Measurements from ENCODE around the gene TLCD1. TPM values are rescaled to one million over a fixed set of nuclear protein-coding genes. Genes with fewer than 3 reads are reported as not detected.
A peak's percentile ranks its signal among the peaks of the same experiment; 100 is the strongest.
"Not testable (repeated sequence)": the region's sequence is repeated elsewhere in the genome, so short reads cannot be mapped to it uniquely, and the experiment has no call there.

The TLCD1 gene
- total RNA-seq, 2 donors from 2014 or later: 4.4 to 10.2 TPM

- ATAC-seq (peak; percentile 46), DNase-seq (ENCODE audit: low spot score in 2 of 2) (no peak)
Measured at GRCh38 chr17:28738680-28739384, 12.8 kb upstream of the TLCD1 start.

GRCh38 chr17:28737770-28738679 is 12.0 kb upstream of the TLCD1 start:
- Mint-ChIP-seq H3K36me3 (peaks cover 0 to 34% of the 10 kb centered on the region in 2 donors), H3K9me3 (no peaks in the 10 kb centered on the region), H3K27ac (peak overlapping the region; percentile 33 to 68)
- DNase-seq (ENCODE audit: low spot score in 2 of 2): no peak
- no peak for ATAC-seq

More at GRCh38 chr17:28738680-28739384, 12.8 kb upstream of the TLCD1 start:
- H3K36me3 Mint-ChIP-seq: peaks cover 0 to 34% of the 10 kb centered on the region in 2 donors
- no peaks in the 10 kb centered on the region for H3K9me3 Mint-ChIP-seq
- peak overlapping the region; percentile 33 to 68 for H3K27ac Mint-ChIP-seq

GRCh38 chr17:28737316-28737715 is 11.3 kb upstream of the TLCD1 start:
- no peaks in the 10 kb centered on the region for H3K9me3 Mint-ChIP-seq
- peaks cover 0 to 34% of the 10 kb centered on the region in 2 donors for H3K36me3 Mint-ChIP-seq
- no peak for DNase-seq (ENCODE audit: low spot score in 2 of 2)
- no peak for ATAC-seq
- H3K27ac Mint-ChIP-seq: no peak overlapping the region

GRCh38 chr17:28735913-28736769 is 10.1 kb upstream of the TLCD1 start:
- not testable (repeated sequence) for H3K9me3 Mint-ChIP-seq; H3K27ac Mint-ChIP-seq; ATAC-seq; DNase-seq (ENCODE audit: low spot score in 2 of 2)
- peaks cover 0 to 34% of the 10 kb centered on the region in 2 donors for H3K36me3 Mint-ChIP-seq

- no peaks in the 10 kb centered on the region for H3K9me3 Mint-ChIP-seq
- ATAC-seq: peak in 1 of 2 donors; percentile 30
Measured at GRCh38 chr17:28735242-28735722, 9.2 kb upstream of the TLCD1 start.

GRCh38 chr17:28734712-28735241 is 8.7 kb upstream of the TLCD1 start:
- ATAC-seq: no peak
- Mint-ChIP-seq H3K36me3 (peaks cover 0 to 25% of the 10 kb centered on the region in 2 donors), H3K27ac (no peak overlapping the region)

More at GRCh38 chr17:28735242-28735722, 9.2 kb upstream of the TLCD1 start:
- Mint-ChIP-seq H3K27ac (no peak overlapping the region), H3K36me3 (peaks cover 0 to 29% of the 10 kb centered on the region in 2 donors)
- no peak for DNase-seq (ENCODE audit: low spot score in 2 of 2)

GRCh38 chr17:28733346-28733745 is 7.3 kb upstream of the TLCD1 start:
- Mint-ChIP-seq H3K36me3 (peaks cover 0 to 11% of the 10 kb centered on the region in 2 donors), H3K9me3 (no peaks in the 10 kb centered on the region), H3K27ac (no peak overlapping the region)
- DNase-seq (ENCODE audit: low spot score in 2 of 2): no peak
- ATAC-seq: no peak

More at GRCh38 chr17:28734712-28735241, 8.7 kb upstream of the TLCD1 start:
- H3K9me3 Mint-ChIP-seq: no peaks in the 10 kb centered on the region
- no peak for DNase-seq (ENCODE audit: low spot score in 2 of 2)

- ATAC-seq (no peak), DNase-seq (ENCODE audit: low spot score in 2 of 2) (no peak)
- Mint-ChIP-seq H3K36me3 (peaks cover 6 to 9% of the 10 kb centered on the region in 2 donors), H3K9me3 (no peaks in the 10 kb centered on the region), H3K27ac (peak overlapping the region in 1 of 2 donors; percentile 100)
Measured at GRCh38 chr17:28729950-28730330, 3.9 kb upstream of the TLCD1 start.

- DNase-seq (ENCODE audit: low spot score in 2 of 2) (peak; percentile 96 to 99), ATAC-seq (peak; percentile 43 to 57)
- Mint-ChIP-seq H3K27ac (peak within 1 kb of the TSS; percentile 98 to 100), H3K9me3 (no peaks in the 10 kb centered on the region), H3K36me3 (peaks cover 15 to 23% of the 10 kb centered on the region in 2 donors)
Measured at GRCh38 chr17:28728364-28729200, 2.5 kb upstream of the TLCD1 start, which contains the start of gene NEK8. Gene NEK8 (plus strand): TSS chr17:28728788. CDS start chr17:28728814, 26 bp downstream.

- Mint-ChIP-seq H3K9me3 (no peaks in the 10 kb centered on the region), H3K36me3 (peaks cover 25 to 36% of the 10 kb centered on the region in 2 donors), H3K27ac (peak overlapping the region; percentile 98 to 100)
- DNase-seq (ENCODE audit: low spot score in 2 of 2) (peak; percentile 95 to 97), ATAC-seq (peak; percentile 33 to 42)
Measured at GRCh38 chr17:28726627-28727491, 826 bp upstream of the TLCD1 start.

- Mint-ChIP-seq H3K36me3 (peaks cover 35 to 47% of the 10 kb centered on the region in 2 donors), H3K9me3 (no peaks in the 10 kb centered on the region), H3K27ac (peak overlapping the region; percentile 93 to 100)
- DNase-seq (ENCODE audit: low spot score in 2 of 2) (peak; percentile 63 to 79), ATAC-seq (peak in 1 of 2 donors; percentile 2)
Measured at GRCh38 chr17:28725660-28726225, 290 bp downstream of the TLCD1 start.

- ATAC-seq: no peak
- H3K9me3 Mint-ChIP-seq: no peaks in the 10 kb centered on the region
- H3K27ac Mint-ChIP-seq: peak overlapping the region; percentile 93 to 100
- peak in 1 of 2 donors; percentile 39 for DNase-seq (ENCODE audit: low spot score in 2 of 2)
- H3K36me3 Mint-ChIP-seq: peaks cover 41 to 52% of the 10 kb centered on the region in 2 donors
Measured at GRCh38 chr17:28725166-28725659, 820 bp downstream of the TLCD1 start.

GRCh38 chr17:28724500-28725165 is 1.4 kb downstream of the TLCD1 start:
- peaks cover 47 to 58% of the 10 kb centered on the region in 2 donors for H3K36me3 Mint-ChIP-seq
- DNase-seq (ENCODE audit: low spot score in 2 of 2) (no peak), ATAC-seq (no peak)
- no peaks in the 10 kb centered on the region for H3K9me3 Mint-ChIP-seq
- peak overlapping the region; percentile 93 to 100 for H3K27ac Mint-ChIP-seq

Measured in activated naive CD4-positive, alpha-beta T cell treated with anti-CD3 and anti-CD28 coated beads, Interleukin-2, amount 50 U/mL, for 72 hours (primary cell).